HL-60/S4 treated with phorbol 12-myristate 13-acetate at 8.2 ng/mL for 4 days and 3 days (cell line): Measurements from ENCODE around the gene SLC9A8.

ENCODE experiments used
- in situ Hi-C: fragments of 300-500 bp; cut with MboI; formaldehyde crosslinking; loops from 2 replicates; pipeline ENCODE4 v1.15.0; 2022; ENCODE audit warnings: low sequenced_read_pairs

The SLC9A8 gene

DNA sequence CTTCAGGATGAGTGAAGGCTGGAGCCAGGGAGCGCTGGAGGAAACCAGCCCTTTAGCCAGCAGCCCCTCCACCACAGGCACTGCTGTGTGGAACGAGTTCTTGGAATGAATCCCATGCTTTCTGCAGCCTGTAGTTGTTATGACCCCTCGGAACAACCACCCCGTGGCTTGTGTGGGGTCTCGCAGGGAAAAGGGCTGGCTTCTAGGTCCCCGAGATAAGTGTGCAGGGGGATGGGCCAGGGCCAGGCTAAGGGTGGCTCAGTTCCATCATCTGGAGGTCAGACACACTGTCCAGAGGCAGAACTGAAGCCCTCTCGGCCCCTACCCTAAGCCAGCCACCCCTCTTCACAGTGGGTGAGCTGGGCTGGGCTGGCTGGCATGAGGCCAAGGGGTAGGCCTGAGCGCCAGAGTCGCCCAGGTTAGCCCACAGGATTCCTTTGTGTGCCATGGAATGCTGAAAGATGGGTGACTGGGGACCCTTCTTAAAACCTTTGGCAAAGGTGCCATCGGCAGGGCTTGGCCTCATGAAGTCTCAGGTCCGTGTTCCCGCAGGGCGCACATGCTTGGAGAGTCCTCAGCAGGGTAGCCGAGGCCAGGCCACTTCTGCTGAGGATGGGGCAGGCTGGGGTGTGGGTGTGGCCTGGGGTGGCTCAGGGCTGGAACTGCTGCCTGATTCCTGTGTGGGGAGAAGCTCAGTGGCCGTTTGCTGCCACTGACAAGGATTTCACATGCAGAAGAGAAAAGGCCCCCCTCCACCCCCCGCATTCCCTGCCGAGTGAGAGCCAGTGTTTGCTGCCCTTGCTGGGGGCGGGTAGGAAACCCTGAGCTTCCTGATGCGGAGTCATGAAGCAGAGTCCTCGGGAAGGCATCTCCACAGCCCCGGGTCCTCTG is 78.1 kb downstream of the SLC9A8 start:
- in situ Hi-C loops = loop anchor here (25.0 kb wide), 1 partner anchor 553 kb away; no protein-coding TSS in a partner anchor

DNA sequence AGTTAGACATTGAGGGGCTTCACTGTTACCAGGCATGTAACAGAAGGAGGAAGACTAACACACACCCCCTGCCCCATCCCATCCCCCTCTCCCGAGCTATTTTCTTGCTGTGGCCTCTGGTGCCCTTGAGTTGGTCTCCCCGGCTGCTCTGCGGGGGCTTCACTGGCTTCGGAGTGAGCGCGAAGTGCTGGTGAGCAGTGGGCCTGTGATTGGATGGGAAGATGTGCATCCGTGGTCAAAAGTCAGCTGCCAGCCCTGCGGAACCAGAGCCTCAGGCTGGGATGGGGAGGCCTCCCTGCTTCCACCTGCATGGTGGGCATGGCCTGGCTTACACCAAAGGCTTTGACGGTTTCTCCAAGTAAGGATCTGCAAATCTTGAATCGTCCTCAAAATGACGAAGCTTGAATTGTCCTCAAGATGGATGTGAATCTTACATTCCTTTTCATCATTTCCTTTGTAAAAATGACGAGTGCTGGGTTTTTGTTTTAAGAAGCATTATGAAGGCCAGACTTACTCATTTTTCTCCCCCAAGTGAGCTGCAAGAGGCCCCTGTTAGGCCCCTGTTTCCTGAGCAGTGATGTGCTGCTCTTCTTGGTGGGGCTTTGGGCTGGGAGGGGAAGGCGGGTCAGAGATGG is 79.0 kb downstream of the SLC9A8 start:
- in situ Hi-C loops = loop anchor here (25.0 kb wide), 1 partner anchor 554 kb away; no protein-coding TSS in a partner anchor

DNA sequence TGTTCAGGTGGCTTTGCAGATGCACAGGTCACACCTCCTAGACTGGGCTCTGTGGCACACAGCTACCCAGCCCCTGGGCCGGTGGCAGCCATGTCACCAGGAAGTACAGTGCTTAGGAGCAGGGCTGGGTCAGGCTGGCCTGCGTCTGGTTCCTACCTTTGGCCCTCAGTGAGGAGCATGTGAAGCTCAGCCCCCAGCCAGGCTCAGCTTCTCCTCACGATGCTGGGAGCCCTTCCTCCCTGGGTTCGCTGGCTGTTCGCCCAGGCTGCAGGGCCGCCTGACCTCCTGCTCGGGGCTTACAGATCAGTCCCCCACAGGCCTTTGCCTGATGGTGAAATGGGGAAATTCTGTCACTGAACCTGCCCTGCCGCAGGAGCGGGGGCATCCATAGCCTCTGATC is 79.6 kb downstream of the SLC9A8 start:
- in situ Hi-C loops = loop anchor here (25.0 kb wide), 1 partner anchor 555 kb away; no protein-coding TSS in a partner anchor

GRCh38 chr20:49892817-49893216 is 80.2 kb downstream of the SLC9A8 start:
- in situ Hi-C loops = loop anchor here (25.0 kb wide), 1 partner anchor 556 kb away; no protein-coding TSS in a partner anchor

DNA sequence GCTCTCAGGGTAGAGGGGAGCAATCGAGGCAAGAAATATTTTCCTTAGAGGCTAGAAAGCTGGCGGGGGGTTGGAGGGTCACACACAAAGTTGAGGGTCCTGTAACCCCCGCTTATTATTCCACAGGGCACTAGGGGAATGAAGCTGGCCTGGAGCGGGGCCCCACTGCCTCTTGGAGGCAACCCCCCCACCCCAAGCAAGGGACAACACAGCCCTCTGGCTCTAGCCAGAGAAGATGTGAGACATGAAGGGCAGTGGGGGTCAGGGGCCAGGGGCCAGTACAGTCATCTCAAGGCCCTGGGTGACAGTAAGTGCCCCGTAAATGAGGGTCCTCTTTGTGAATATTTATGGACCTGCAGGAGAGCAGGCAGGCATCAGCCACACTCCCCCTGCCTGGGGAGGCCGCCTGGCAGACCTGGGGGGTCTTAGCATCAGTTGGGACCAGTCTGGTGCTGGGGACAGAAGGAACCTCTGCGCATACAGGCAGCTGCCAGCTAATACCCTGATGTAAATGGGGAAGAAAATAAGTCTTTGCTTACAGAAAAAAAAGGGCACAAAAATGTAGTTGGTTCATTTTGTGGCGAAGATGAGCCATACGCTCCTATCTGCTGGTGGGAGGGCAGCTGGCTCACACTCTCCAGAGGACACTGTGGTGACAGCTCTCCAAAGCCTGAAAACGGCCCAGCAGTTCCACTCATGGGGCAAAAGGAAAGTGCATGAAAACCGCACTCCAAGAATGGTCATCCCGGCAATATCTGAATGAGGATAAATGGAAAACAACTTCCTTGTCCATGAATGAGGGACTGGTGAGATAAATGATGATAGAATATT is 80.8 kb downstream of the SLC9A8 start:
- in situ Hi-C loops = loop anchor here (25.0 kb wide), 1 partner anchor 556 kb away; no protein-coding TSS in a partner anchor

DNA sequence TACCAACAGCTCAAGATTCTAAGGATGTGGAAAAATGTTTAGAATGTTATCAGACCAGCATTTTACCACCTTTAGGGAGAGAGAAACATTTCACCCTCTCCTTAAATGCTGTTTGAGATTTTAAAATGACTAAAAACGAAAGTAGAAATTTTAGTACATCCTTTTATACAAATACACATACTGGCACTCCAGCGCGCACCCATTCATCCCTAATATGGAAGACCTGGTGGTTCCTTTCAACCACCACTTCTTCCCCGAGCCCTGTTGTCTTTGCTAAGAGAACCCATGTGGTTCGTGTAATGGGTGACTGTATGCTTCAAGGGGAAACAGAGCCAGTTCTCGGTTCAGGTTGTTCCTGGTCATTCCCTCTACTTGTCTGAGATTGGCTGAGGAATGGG is 81.4 kb downstream of the SLC9A8 start:
- in situ Hi-C loops = loop anchor here (25.0 kb wide), 1 partner anchor 557 kb away; no protein-coding TSS in a partner anchor

DNA sequence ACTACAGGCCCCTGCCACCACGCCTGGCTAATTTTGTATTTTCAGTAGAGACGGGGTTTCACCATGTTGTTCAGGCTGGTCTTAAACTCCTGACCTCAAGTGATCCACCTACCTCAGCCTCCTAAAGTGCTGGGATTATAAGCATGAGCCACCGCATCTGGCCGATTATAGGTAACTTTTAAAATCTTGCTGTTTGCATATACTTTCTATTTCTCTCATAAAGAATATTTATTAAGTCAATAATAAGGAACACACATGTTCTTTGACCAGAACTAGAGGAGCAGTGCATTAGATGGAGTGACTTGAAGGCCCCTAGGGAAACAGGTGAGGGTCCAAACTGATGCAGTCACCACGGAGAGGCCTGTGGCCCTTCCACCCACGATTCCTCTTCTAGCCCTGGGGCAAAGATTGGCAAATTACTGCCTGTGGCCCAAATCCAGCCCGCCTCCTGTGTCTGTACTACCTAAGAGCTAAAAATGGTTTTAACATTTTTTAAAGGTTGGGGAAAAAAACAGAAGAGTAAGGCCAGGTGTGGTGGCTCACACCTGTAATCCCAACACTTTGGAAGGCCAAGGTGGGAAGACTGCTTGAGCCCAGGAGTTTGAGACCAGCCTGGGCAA is 83.0 kb downstream of the SLC9A8 start:
- in situ Hi-C loops = loop anchor here (25.0 kb wide), 1 partner anchor 558 kb away; no protein-coding TSS in a partner anchor

GRCh38 chr20:49896204-49896603 is 83.6 kb downstream of the SLC9A8 start:
- in situ Hi-C loops = loop anchor here (25.0 kb wide), 1 partner anchor 559 kb away; no protein-coding TSS in a partner anchor

GRCh38 chr20:49899541-49900383 is 87.1 kb downstream of the SLC9A8 start:
- in situ Hi-C loops = loop anchor here (25.0 kb wide), 1 partner anchor 562 kb away; no protein-coding TSS in a partner anchor

GRCh38 chr20:49901588-49901987 is 89.0 kb downstream of the SLC9A8 start:
- in situ Hi-C loops = no loop called here

DNA sequence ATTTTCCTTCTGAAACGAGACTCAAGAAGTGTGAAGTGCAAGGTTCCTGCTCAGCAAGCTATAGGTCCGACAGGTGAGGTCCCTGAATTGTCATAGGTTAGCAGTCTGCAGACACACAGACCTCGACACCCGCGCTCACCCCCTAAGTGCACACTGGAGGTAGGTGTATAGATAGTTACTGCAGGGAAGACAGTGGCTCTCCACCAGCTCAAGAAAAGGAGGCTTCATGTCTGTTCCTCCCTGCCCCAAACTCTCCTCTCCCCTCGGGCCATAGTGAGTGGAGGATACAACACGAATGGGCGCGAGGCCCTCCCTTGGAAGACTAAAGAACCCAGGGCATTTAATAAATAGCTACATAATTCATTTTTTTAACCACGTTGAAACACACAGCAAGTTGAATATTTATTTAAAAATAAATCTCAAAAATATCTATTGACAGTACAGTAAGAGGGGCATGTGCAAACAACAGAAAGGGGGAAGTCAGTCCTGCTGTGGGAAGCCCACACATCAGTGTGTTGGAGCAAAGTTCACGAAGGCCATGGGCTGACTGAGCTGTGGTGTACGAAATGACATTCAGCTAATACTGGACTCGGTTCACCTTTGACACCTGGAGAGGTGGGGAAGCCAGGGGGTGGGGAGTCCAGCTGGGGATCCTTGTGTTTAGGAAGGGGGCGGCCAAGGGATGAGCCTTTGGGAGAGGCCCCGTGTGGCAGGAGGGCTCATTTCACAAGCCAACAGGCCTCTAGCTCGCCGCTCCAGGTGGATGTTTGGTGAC is 92.0 kb downstream of the SLC9A8 start:
- in situ Hi-C loops = no loop called here

- in situ Hi-C loops = no loop called here
These were observed 92.9 kb downstream of the SLC9A8 start for GRCh38 chr20:49905415-49906091.

- in situ Hi-C loops = no loop called here
These were observed 93.5 kb downstream of the SLC9A8 start for GRCh38 chr20:49906101-49906604.

DNA sequence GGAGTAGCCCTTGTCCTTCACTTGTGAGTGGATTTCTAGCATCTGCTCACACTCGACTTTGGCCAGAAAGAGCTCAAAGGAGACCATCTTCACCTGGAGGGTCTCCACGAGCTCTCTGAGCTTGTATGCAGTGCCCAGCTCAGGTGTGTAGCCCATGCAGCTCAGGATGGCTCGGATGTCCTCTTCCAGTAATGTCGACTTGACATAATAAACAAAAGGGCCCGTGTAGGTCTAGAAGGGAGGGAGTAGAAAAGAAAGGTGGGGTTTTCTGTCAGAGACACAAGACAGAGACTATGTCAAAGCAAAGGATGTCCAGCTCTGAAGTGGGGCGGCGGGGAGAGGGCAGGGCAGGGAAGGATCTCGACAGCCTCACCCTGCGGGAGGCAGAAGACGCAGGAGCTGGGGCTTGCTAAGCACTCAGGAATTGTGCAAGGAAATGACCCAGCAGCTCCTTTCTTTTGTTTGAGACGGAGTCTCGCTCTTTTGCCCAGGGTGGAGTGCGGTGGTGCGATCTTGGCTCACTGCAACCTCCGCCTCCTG is 94.1 kb downstream of the SLC9A8 start:
- in situ Hi-C loops = no loop called here

DNA sequence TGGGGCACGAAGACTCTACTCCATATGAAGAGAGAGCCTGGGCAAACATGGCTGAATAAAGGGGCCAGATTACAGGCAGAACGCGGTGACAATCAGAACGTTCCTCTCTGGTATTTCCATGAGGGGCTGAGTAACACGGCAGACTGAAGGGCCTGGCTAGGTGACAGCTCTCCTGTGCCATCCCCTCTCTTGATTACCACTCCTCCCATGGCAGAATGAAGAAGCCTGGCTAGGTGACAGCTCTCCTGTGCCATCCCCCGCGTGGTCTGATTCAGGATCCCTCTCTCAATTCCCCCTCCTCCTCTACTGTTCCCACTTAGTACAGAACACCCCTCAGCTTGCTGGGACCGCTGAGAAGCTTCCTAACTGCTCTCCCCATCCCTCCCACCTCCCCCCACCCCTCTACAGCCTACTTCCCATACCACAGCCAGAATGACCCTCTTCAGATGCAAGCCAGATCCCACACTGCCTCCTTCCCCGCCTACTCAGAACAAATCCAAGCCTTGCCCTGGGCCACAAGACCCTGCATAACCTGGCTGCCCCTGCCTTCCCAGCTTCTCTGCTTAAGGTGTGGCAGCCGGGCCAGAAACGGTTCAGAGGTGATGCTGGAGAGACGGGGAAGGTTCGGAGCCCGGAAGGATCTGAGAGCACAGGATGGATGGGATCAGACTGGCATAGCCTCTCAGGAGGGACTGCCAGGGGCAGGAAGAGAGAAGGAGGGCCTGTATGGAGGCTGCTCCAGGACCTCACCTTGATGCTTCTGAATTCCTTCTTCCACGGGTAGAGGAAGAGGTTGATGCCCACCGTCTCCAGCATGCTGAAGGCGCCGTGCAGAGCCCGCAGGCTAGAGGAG is 95.0 kb downstream of the SLC9A8 start:
- in situ Hi-C loops = no loop called here

GRCh38 chr20:49908258-49908565 is 95.6 kb downstream of the SLC9A8 start:
- in situ Hi-C loops = no loop called here
